Sigmoid colon (tissue), 4 donors: ENCODE data around the gene USF1.
"Not testable (repeated sequence)": the region's sequence is repeated elsewhere in the genome, so short reads cannot be mapped to it uniquely, and the experiment has no call there.

Experiments used
- CTCF ChIP-seq, 4 experiments: fragments of 450-650 bp in 3 of 4; fragments of 200-600 bp in 1 of 4; IDR thresholded peaks; one replicate each; pipeline ENCODE4 v1.5.1; 2016 to 2019; ENCODE audit warnings: antibody characterized with exemption in 4 of 4, mild to moderate bottlenecking in 3 of 4, moderate library complexity in 2 of 4
- EP300 ChIP-seq, 4 donors: sonication (generic); formaldehyde crosslinking; IDR thresholded peaks; one replicate each; pipeline ENCODE4 v1.6.1; 2017; ENCODE audit warnings: antibody characterized with exemption in 4 of 4
- POLR2A ChIP-seq, 2 donors: fragments of 450-650 bp; IDR thresholded peaks; one replicate each; pipeline ENCODE4 v1.6.1; 2016; ENCODE audit warnings: antibody characterized with exemption in 2 of 2, mild to moderate bottlenecking in 2 of 2, moderate library complexity in 2 of 2
- POLR2AphosphoS5 ChIP-seq, 4 donors: sonication (generic); formaldehyde crosslinking; IDR thresholded peaks; one replicate each; pipeline ENCODE4 v1.6.1; 2017; ENCODE audit warnings: antibody characterized with exemption in 4 of 4

- not testable (repeated sequence) for TF ChIP-seq CTCF, POLR2A, POLR2AphosphoS5, EP300 (IDR thresholded peaks at IDR 0.05)
Observed at GRCh38 chr1:161022432-161022831, 23.3 kb downstream of the USF1 start.
